Stomach smooth muscle (tissue), 2 donors: Measurements from ENCODE around the gene RAB27B.

ENCODE experiments used
- H3K27ac ChIP-seq: one replicate; pipeline ENCODE4 v1.7.0; 2013; ENCODE audit warnings: mild to moderate bottlenecking, low read length, inconsistent platforms
- H3K27me3 ChIP-seq, 2 donors: one replicate each; pipeline ENCODE4 v1.7.0; 2013; ENCODE audit warnings: low read length in 2 of 2; ENCODE audit not compliant: insufficient read depth in 2 of 2, control insufficient read depth in 1 of 2
- H3K36me3 ChIP-seq, 2 donors: one replicate each; pipeline ENCODE4 v1.7.0; 2013; ENCODE audit warnings: low read length in 2 of 2; ENCODE audit not compliant: control insufficient read depth in 2 of 2, insufficient read depth in 2 of 2
- H3K4me1 ChIP-seq: one replicate; pipeline ENCODE4 v1.7.0; 2013; ENCODE audit warnings: low read length; ENCODE audit not compliant: control insufficient read depth, insufficient read depth
- H3K4me3 ChIP-seq, 2 donors: one replicate each; pipeline ENCODE4 v1.7.0; 2013; ENCODE audit warnings: low read length in 2 of 2
- H3K9ac ChIP-seq, 2 donors: one replicate each; pipeline ENCODE4 v1.7.0; 2013; ENCODE audit warnings: low read length in 2 of 2, mild to moderate bottlenecking in 1 of 2
- H3K9me3 ChIP-seq, 2 donors: one replicate each; pipeline ENCODE4 v1.7.0; 2013; ENCODE audit warnings: low read length in 2 of 2; ENCODE audit not compliant: control insufficient read depth in 2 of 2
- donor health status: healthy.
- donor health status: Pancreatic carcinoma.

The RAB27B gene

DNA sequence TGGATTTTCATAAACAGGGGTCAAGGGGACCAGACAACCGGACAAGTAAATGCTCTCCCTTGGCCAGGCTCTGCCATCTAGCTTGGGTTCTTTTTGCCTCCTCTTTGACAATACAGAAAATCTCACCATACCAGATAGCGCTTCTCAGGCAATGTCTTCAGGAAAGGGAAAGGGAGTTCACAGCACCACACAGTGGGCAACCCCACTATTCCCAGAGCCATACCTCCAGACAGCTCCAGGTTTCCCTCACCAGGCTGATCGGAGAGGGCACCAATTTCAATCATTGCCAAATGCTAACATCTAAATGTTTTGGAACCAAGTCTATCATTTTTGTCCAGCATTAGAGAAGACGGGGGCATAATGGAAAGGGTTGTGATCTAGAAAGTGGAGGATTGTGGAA is 102.9 kb downstream of the RAB27B start:
- Histone ChIP-seq H3K4me1 (no peaks in the 10 kb centered on the region), H3K27ac (no peak overlapping the region), H3K4me3 (no peak overlapping the region), H3K36me3 (peaks cover 0 to 2% of the 10 kb centered on the region in 2 donors), H3K9ac (no peak overlapping the region), H3K27me3 (no peaks in the 10 kb centered on the region), H3K9me3 (no peaks in the 10 kb centered on the region)

DNA sequence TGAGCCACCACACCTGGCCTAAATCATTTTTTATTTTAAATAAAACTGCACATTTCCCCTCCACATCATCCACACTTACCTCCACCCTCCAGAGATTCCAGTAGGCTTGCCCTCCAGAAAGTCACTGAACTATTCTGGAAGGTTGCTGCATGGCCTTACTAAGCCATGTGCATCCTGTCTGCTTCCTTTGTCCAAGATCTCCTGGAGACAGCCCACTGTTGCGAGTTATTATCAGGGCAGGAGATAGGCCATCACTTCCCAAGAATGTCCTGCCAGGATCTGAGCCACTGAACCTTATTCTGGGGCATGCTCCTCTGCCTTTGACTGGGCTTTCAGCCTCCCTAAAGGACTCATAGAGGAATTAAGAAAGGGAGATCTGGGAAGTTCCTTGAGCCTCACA is 104.2 kb downstream of the RAB27B start:
- H3K36me3 ChIP-seq, result peaks cover 0 to 10% of the 10 kb centered on the region in 2 donors

DNA sequence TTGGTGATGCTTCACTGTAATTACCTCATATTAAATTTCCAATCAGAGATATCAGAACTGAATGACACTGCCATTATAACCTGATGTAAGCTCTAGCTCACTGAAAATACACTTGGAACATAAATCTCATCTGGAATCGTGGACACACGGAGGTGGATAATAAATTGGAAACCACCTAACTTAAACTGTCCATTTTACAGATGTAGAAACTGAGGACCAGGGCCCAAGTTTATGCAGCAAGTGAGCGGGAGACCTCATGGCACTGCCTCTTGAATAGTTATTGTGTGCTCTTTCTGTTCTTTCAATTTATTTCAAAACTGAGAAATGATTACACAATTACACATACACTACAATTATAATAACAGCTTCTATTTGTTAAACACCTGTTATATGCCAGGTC is 110.2 kb downstream of the RAB27B start:
- H3K9me3 ChIP-seq, result no peaks in the 10 kb centered on the region
- no peak overlapping the region for H3K9ac ChIP-seq
- H3K27me3 ChIP-seq, result no peaks in the 10 kb centered on the region
- peaks cover 0 to 14% of the 10 kb centered on the region in 2 donors for H3K36me3 ChIP-seq
- H3K27ac ChIP-seq, result no peak overlapping the region
- no peak overlapping the region for H3K4me3 ChIP-seq
- no peaks in the 10 kb centered on the region for H3K4me1 ChIP-seq

More for the DNA sequence above, 104.2 kb downstream of the RAB27B start:
- Histone ChIP-seq H3K27me3 (no peaks in the 10 kb centered on the region), H3K27ac (no peak overlapping the region), H3K4me1 (no peaks in the 10 kb centered on the region), H3K9ac (no peak overlapping the region), H3K4me3 (no peak overlapping the region), H3K9me3 (no peaks in the 10 kb centered on the region)

DNA sequence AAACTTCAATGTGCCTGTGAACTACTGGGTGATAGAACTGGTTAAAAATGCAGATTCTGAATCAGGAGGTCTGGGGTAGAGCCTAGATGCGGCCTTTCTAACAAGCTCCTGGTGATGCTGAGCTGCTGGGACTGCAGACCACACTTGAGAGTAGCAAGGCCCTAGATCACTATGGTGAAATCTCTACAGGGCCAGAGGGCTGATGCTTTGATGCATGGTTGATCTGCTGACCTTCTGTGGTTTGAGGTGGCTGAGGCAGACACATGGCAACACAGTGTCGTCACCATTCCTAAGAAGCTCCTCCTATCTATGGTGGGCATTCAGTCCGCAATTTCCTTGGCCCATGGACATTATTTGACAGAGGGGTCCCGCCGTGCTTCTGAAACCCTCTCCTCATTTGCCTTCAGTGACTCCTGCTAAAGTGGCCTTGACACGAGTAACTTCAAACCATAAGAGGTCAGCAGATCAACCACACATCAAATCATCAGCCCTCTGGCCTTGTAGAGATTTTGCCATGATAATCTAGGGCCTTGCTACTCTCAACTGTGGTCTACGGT is 111.2 kb downstream of the RAB27B start:
- H3K27ac ChIP-seq, result no peak overlapping the region
- no peaks in the 10 kb centered on the region for H3K27me3 ChIP-seq
- H3K4me1 ChIP-seq, result no peaks in the 10 kb centered on the region
- H3K9ac ChIP-seq, result no peak overlapping the region
- no peaks in the 10 kb centered on the region for H3K9me3 ChIP-seq
- no peak overlapping the region for H3K4me3 ChIP-seq
- peaks cover 0 to 14% of the 10 kb centered on the region in 2 donors for H3K36me3 ChIP-seq

DNA sequence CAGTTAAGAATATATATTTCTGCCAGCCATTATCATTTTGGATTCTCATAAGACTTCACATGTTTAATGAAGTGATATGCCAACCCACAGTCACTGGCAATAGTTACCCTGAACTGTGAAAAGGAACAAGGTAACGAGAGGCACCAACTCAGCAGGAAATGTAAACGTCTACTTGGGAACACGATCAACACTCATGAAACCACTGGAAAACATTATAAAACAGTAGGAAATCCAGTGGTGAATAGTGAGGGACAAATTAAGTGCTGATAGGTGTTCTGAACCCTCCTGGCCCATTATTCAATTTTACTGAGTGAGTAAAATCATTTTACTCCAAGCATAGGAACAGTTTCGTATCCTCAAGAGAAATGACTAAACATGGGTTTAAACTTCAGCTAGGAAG is 113.9 kb downstream of the RAB27B start:
- Histone ChIP-seq H3K4me3 (no peak overlapping the region), H3K9me3 (no peaks in the 10 kb centered on the region), H3K27ac (no peak overlapping the region), H3K9ac (no peak overlapping the region), H3K27me3 (no peaks in the 10 kb centered on the region), H3K4me1 (no peaks in the 10 kb centered on the region), H3K36me3 (peaks cover 0 to 5% of the 10 kb centered on the region in 2 donors)

DNA sequence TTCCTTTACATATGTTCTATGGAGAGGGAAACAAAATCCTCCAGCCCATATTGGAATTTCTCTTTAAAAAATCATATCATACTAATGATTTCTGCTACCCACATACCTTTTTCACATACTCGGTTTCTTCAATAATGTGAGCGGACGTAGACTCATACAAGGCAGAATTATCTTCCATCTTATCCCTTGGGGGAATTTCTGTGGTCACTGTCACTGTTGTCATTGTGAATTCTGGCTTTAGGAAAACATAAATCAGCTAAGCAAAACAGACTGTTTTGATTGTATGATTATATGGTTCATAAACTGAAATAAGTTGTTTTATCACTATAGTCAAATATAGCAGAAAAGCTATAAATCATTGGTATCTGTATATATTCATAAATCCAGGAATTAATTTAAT is 114.3 kb downstream of the RAB27B start:
- H3K27me3 ChIP-seq, result no peaks in the 10 kb centered on the region
- no peak overlapping the region for H3K27ac ChIP-seq
- no peak overlapping the region for H3K4me3 ChIP-seq
- H3K36me3 ChIP-seq, result peaks cover 0 to 5% of the 10 kb centered on the region in 2 donors
- no peaks in the 10 kb centered on the region for H3K9me3 ChIP-seq
- H3K9ac ChIP-seq, result no peak overlapping the region
- H3K4me1 ChIP-seq, result no peaks in the 10 kb centered on the region
